Measurements from ENCODE around the gene ACTG2.
"Not testable (repeated sequence)": the region's sequence is repeated elsewhere in the genome, so short reads cannot be mapped to it uniquely, and the experiment has no call there.

ACTG2 gene

DNA sequence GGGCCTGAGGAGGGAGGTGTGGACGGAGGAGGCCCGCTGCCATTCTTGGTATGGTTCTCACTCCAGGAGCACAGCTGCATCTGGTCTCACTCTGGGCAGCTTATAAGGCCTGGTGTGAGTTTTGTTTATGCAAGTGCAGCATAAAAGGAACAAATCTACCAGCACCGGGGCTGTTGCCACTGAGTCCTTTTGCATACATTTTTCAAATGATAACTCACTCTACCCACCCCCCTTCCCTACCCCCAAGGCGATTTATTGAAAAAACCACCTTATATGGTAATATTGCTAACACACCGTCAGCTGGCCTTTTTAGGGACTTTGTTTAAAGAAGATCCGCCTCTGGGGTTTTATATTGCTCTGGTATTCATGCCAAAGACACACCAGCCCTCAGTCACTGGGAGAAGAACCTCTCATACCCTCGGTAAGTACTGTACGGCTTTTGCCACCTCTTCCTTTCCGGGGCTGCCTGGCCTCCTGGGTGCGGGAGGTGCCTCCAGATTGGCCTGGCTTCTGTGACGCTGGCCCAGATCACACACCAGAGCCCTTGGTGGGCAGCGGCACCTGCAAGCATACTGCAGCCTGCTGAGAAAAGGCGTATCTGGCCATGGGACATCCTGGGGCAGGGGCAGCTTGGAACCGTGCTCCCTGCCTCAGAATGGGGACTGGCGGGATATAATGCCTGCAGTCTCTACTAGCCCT, at the start of gene ACTG2:
Gene ACTG2 (plus strand): TSS at position 378 of the 699 bp plus-strand sequence. CDS start 8,304 bp downstream, outside the sequence.
- no peak for DNase-seq (ENCODE audit: low read depth)

DNA sequence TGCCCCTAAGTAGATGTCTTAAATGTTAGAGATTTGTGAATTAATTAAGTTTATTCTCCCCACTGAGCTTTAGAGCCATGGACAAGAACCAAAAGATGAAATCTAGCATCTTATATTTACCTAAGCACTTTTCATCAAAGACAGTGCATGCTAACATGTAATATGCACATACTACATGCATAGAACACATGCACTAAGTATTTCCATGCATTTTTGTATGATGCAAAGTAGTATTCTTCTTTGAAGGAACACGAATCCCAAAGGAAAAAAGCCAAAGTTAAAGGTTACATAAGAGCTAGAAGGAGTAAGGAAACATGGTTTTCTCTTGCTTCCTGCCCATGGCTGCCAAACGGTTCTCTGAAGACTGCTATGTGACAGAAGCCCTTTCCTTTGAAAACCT, 48.7 kb upstream of the ACTG2 start:
- no peak for DNase-seq (ENCODE audit: low read depth)

DNA sequence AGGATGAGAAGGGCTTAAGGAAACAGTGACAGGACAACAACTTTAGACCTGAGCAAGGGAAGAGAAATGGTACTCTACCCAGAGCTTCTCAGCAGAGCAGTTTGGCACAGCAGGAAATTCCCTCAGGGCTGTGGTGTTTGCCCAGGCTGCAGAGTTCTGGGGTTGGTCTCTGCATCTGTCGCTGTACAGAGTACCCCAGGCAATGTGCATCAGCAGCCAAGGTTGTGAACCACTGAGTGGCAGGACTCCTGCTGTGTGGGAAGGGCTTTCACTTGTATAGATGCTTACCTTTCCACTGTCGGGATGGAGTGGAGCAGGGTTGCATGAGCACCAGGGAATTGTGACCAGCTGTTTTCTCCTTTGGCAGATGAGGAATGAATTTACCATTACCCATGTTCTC, 42.8 kb upstream of the ACTG2 start:
- no peak for DNase-seq (ENCODE audit: low read depth)

DNA sequence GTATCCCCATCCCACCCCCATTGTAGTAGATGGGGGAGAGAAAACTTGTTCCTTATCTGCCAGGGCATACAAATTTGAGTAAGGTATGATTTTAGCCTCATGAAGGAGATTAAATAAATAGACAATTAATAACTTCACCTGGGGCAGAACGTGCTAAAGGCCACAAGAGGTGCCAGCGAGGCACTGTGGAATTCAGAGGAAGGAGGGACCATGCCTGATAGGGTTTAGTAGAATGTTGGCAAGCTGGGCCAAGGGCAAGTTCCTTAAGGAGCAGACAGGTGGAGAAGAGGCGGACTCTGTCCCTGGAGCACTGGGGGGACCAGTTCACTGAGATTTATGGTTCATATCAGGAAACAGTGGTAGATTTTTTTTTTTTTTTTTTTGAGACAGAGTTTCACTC, 41.5 kb upstream of the ACTG2 start:
- no peak for DNase-seq (ENCODE audit: low read depth)

DNA sequence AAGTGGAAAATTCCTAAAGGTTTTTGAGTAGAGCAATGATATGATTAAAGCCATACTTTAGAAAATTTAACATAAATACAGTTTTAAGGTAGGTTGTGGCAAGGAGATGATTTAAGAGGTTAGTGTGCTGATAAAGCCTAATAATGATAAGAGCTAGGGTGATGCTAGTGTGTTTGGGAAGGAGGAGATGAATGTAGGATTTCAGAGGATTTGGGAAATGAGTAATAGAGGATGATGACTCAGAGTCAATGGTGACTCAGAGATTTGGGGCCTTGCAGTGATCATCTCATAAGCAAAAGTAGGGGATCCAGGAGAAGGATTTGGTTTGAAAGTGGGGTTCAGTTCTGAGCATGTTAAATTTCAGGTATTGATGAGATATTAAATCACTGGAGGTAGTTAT, 40.8 kb upstream of the ACTG2 start:
- no peak for DNase-seq (ENCODE audit: low read depth)

DNA sequence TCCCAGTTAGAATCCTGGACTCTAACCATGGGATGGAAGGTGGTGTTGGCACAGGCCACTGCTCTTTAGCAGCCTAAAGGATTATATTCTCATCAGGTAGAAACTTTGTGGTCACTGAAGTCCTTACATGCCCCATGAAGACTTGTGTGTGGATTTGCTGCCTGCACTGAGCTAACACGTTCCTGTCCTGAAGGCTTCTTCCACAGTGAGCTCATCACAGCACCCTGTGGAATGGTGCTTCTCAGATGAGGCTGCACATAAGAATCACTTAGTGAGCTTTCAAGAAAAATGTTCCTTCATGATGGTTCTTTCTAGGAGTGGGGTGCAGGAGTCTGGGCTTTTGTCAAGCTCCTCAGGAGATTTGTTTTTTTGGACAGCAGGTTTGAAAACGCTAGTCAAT, 37.3 kb upstream of the ACTG2 start:
- no peak for DNase-seq (ENCODE audit: low read depth)

DNA sequence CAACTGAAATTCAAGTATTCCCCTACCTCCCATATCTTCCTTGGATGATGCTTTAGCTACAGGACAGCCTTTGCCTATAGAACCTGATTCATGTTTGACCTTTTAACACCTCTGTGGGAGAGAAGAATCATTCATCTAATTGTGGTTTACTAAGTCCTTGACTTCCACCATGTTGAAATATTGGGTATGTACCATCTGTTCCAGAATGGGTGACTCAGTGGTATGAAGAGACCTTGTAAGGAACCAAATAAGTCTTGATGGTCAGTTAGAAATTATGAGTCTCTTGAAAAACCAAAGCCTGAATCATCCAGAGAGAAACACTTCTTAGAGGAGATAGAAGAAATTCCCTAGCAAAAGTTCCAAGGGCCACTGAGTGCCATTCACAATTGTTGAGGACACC, 36.6 kb upstream of the ACTG2 start:
- DNase-seq (ENCODE audit: low read depth): no peak

DNA sequence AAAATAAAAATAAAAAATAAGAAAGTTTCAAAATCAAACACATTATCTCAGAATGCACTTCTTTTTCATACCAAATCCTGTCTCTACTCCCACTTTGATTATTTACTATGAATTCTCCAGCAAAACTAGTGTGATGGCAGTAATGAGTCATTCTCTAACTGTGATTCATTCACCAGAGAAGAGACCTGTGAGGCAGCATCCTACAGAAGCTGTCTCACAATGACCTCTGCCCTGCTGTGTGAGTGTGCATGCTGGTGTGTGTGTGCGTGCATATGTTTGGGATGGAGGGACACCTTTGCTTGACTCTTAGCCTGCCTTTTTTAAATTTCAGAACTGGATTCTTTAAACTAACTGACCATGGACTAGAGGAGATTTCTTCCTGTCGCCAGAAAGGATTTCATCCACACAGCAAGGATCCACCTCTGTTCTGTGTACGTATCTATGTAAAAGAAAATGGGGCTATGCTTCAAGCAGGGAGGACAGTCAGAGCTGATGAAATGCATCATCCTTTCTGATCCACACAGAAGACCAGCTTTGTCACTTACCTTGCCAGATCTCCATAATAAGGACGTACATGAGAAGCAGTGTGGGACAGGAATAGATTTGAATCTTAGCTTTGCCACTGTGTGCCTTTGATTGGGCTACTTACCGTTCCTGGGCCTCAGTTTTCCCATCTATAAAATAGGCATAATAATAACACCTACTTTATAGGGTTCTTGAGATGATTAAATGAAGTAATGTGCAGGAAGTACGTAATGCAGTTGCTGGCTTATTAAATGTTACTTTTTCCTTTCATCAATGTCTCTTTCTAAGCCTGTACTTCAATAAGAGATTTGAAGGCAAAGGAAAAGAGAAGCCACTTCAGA, 32.9 kb upstream of the ACTG2 start:
- DNase-seq (ENCODE audit: low read depth): no peak

DNA sequence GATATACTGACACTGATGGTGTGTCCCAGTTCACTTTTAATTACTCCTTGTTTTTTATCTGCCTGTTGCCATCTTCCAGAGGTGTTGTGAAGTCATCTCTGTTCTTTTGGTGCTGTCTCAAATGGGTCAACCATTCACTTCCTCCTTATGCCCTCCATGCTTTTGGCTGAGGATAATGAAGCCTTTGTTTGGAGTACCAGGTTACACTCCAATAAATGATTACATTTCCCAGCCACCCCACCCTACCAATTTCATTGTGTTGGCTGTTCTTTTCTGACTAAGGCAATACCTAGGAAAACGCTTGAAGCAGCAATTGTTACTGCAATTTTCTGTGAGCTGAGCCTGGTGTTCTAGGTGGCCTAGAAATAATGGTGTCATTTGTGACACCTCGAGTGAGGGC, 29.8 kb upstream of the ACTG2 start:
- no peak for DNase-seq (ENCODE audit: low read depth)

DNA sequence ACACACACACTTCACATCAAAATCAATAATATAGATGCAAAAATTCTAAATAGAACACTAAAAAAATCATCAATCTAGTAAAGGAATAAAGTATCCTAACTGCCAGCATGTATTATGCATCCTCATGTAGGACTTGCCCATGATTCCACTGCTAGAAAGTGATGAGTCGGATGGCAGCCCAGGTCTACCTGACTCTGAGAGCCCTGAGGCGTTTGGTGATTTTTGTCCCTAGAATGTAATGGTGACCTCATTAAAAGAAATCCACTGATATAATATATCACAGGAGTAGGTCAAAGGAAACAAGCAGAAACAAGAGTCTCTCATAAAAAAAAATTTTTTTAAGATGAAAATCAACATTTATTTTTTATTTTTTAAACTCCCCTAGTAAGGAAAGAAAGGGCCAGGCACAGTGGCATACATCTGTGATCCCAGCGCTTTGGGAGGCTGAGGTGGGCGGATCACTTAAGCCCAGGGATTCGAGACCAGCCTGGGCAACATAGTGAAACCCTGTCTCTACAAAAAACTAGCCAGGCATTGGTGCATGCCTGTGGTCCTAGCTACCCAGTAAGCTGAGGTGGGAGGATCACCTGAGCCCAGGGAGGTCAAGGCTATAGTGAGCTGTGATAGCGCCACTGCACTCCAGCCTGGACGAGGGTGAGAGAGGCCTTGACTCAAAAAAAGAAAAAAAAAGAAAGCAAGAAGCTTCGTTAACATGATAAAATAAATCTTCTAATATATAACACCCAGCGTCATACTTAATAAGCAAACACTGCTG, 24.4 kb upstream of the ACTG2 start:
- no peak for DNase-seq (ENCODE audit: low read depth)

DNA sequence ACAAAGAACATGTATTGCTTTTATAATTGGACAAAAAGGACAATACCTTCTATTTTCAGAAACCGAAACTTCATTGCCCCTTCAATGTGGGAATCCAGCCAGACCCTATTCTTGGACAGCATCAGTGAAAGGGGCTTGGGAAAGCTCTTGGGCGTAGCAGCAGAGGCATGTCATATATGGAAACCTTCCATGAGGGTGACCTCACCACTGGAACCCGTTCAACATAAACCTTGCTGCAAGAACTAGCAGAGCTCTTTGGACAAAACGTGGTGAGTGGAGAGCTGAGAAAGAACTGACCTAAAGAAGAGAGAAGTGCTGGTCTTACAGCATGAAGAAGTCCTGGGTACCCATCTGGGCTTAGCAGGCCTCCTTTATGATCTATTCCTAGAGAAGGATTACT, 22.7 kb upstream of the ACTG2 start:
- DNase-seq (ENCODE audit: low read depth): no peak

DNA sequence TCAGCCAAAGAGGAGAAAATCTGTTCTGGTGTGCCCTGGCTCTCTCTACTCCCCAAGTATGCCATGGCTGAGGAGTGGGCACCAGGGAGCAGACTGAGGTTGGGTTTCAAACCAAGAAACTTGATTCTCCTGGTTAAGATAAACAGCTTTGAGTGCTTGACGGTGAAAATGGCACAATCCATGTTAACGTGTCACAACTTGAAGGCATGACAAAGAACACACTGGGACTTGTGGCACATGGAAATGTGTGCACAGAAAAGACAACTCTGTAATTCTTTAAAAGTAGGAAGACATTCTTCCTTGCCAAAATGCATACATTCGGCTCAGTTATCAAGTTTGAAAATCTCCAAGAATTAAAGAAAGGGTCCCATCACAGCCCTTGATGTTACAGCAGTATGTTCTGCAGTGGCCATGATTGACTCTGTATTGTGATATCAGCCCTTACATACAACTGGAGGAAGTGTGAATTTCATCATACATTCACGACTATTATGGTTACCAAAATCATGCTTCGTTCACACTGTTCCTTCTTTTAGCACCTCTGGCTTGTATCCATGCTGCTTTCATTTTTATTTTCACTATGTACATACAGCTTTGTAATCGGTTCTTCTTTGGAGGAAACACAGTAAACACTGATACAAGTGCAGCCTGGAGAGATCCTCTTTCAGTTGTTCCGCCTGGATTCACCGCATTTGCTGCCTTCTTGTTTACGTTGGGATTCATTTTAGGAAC, 15.6 kb upstream of the ACTG2 start:
- no peak for DNase-seq (ENCODE audit: low read depth)

DNA sequence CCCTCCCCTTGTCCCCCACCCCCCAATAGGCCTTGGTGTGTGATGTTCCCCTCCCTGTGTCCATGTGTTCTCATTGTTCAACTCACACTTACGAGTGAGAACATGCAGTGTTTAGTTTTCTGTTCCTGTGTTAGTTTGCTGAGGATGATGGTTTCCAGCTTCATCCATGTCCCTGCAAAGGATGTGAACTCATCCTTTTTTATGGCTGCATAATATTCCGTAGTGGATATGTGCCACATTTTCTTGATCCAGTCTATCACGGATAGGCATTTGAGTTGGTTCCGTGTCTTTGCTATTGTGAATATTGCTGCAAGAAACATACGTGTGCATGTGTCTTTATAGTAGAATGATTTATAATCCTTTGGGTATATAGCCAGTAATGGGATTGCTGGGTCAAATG, 14.8 kb upstream of the ACTG2 start:
- DNase-seq (ENCODE audit: low read depth): not testable (repeated sequence)

DNA sequence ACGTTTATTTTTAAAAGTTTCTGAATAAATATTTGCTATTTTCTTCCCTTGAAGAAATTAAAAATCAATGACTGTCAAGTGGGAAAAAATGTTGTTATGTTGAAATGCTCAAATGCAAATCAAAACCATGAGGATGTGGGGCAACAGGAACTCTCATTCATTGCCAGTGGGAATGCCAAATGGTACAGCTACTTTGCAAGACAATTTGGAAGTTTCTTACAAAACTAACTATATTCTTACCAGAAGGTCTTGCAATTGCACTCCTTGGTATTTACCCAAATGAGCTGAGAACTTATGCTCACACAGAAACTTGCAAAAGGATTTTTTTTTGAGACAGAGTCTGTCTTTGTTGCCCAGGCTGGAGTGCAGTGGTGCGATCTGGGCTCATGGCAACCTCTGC, 7.4 kb upstream of the ACTG2 start:
- no peak for DNase-seq (ENCODE audit: low read depth)

DNA sequence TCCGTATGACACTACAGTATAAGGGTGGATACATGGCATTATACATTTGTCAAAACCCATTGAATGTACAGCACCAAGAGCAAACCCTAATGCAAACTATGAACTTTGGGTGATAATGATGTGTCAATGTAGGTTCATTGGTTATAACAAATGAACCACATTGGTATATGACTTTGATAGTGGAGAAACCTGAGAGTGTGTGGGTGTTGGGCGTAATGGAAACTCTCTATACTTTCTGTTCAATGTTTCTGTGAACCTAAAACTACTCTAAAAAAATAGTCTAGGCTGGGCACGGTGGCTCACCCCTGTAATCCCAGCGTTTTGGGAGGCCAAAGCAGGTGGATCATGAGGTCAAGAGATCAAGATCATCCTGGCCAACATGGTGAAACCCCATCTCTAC, 6.5 kb upstream of the ACTG2 start:
- no peak for DNase-seq (ENCODE audit: low read depth)

DNA sequence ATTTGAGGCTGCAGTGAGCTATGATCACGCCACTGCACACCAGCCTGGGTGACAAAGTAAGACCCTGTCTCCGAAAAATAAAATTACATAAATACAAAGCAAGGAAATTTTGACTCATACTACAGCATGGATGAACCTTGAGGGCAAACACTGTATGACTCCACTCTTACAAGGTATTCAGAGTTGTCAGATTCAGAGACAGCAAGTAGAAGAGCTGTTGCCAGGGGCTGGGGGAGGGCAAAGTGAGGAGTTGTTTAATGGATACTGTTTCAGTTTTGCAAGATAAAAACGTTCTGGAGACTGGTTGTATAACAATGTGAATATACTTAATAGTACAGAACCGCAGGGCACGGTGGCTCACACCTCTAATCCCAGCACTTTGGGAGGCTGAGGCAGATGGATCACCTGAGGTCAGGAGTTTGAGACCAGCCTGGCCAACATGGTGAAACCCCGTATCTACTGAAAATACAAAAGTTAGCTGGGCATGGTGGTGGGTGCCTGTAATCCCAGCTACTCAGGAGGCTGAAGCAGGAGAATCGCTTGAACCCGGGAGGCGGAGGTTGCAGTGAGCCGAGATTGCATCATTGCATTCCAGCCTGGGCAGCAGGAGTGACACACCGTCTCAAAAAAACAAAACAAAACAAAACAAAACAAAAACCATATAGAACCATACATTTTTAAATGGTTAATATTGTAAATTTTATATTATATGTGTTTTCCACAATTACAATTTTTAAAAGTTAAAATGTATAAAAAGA, 5.0 kb upstream of the ACTG2 start:
- DNase-seq (ENCODE audit: low read depth): not testable (repeated sequence)

DNA sequence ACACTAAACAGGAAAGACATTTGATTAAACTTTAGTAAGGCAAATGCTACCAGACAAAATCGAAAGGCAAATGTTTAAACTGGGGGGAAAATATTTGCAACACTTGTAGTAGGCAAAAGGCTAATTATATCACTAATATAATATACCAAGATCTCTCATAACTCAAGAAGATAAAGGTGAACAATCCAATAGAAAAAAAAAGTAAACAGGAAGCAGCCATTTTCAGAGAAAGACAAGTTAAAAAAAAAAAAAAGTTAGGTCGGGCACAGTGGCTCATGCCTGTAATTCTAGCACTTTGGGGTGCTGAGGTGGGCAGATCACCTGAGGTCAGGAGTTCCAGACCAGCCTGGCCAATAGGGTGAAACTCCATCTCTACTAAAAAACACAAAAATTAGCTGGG, 4.4 kb upstream of the ACTG2 start:
- no peak for DNase-seq (ENCODE audit: low read depth)

DNA sequence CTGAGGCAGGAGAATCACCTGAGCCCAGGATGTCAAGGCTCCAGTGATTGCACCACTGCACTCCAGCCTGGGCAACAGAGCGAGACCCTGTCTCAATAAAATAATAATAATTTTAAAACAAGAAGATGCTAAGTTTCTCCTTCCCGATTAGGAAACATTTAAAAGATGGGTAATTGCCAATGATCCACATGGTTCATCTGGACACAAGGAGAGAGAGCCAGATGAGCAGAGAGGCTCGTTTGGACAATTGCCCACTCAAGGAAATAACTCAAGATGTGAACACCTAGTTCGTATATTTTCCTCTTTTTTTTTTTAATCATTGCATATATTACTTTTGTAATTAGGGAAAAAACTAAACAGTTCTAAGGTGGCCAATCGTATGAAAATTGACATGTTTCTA, 3.6 kb upstream of the ACTG2 start:
- DNase-seq (ENCODE audit: low read depth): no peak

DNA sequence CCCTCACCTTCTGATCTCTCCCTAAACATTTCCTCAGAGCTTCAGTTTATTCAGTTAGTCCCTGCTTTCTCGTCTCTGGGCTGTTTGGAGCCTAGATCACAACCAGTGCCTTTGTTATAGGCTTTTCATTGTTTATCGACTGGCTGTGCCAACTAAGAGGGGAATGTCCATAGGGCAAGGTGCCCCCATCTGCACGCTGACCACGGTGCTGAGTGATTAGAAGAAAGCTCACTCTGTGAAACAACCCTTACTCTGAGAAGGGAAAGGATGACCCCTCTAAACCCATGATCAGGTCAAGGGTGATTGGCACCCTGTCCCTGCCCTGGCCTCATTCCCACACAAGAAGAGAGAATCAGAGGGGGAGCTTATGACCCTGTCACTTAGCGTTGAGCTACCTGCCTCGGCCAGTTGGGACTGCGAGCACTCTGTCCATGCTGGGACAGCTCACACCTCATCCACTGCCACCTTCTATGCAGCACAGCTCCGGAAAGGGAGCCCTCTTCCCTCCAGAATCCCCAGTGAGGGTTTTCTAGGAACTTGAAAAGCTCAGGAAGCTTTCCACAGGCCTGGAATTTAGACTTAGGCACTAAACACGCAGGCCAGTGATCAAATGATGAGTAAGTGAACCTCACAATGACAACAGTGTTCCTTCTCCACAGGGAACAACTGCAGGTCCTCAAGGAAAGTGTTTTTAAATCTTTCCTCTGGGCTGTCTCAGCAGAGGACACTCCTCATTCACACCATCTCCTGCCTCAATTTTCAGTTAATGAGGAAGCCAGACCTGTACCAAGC, 2.3 kb upstream of the ACTG2 start:
- no peak for DNase-seq (ENCODE audit: low read depth)

DNA sequence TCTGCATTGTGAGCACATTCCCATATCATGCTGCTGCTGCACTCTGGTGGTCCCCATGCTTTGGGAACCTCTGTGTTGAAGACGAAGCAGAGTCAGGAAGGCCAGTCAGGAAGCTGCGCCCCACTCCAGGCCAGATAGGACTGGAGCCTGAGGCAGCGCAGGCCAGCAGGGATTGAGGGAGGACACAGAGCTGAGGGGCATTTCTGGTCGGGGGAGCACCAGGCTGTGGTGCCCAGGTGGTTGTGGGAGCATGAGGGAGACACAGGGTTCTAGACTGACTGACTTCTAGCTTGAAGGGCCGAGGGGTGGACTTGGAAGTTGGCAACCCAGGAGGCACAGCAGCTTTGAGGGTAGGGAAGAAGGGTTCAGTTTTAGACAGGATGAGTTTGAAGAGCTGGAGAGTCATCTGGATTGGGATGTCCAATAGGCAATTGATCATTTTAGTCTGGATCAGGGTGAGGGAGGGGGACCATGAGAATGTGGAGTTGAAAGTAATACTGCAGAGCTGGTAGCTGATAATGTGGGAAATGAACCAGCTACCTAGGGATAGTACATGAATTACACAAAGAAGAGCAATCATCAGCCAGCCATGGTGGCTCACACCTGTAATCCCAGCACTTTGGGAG, 1.4 kb upstream of the ACTG2 start:
- no peak for DNase-seq (ENCODE audit: low read depth)
